OCI-M2 (cell line): ENCODE data around the gene CTNNA1.
"Not testable (repeated sequence)": the region's sequence is repeated elsewhere in the genome, so short reads cannot be mapped to it uniquely, and the experiment has no call there.

Source experiments
- DNase-seq: peaks from one replicate; lab custom pipeline; 2025; ENCODE audit not compliant: unreplicated experiment; lab: John Stamatoyannopoulos, UW

Gene CTNNA1

GRCh38 chr5:138752951-138753793 lies at the start of gene CTNNA1:
CTNNA1 (plus strand) TSS chr5:138753425; CDS start chr5:138781925, 28,500 bp downstream.
- no peak for DNase-seq

- not testable (repeated sequence) for DNase-seq
Observed at GRCh38 chr5:138703777-138704176, 49.4 kb upstream of the CTNNA1 start.

DNA sequence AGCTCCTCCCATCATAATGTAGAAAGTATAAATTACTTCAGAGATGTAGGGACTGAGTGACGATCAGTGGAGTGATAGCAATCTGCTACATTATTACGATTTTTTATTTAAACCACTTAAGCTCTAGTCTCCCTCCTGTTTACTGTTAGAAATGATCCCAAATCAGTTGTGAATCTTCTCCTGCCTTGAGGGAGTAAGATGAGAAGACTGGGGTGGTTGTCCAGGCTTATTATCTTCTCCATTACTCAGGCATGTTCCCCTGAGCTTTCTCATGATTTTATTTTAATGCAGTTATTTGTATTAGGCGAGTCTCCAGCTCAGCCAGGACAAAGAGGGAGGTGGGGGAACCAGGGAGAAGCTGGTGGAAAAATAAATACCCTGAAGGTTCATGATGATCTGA lies 48.2 kb upstream of the CTNNA1 start:
- DNase-seq = no peak

DNA sequence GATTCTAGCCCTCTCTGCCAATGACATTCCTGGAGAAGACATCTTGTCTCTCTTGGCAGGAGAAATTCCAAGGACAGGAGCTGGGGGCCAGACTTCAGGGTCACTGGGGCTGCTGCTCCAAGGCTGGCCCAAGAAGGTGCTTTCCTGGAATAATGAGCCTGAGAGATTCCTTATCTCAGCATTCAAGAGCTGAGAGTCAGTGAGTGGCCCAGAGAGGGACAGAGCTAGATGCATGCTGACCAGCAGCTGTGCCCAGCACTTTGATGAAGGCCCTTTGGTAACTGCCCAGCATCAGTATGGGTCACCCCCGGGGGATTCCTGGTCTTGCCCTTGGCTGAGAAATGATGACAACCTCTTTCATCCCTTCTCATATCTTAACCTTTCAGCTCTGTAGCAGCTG lies 47.7 kb upstream of the CTNNA1 start:
- DNase-seq = no peak

DNA sequence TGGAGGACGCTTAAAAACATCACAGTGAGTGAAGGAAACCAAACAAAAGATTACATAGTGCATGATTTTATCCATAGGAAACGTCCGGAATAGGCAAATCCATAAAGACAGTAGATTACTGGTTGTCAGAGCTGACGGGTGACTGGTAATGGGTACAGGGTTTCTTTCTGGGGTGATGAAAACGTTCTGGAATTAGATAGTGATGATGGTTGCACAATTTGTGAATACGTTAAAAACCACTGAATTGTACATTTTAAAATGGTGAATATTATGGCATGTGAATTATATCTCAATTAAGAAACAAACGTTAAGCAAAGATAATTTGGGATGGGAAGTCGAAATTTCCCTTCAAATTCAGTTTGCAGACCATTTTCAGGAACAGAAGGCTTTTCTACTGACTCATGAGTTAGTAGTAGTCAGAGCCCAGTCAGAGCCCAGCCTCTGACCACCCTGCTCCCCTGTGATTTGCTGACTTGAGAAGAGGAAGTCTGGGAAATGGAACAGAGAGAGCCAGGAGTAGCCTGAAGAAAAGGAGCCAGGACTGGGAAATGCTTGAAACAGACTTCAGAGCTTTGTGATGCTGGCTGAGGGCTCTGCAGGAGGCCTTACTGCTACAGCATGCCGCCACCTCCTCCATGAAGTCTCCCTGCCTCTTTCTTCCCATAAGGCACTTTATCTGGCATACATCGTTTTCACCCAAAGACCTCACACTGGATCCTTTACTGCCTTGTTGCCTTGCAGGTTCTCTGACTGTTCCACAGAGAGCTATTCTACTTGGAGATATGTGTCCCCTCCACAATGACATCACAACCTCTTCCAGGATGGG lies 46.4 kb upstream of the CTNNA1 start:
- no peak for DNase-seq

- DNase-seq = no peak
Observed at GRCh38 chr5:138708791-138709190, 44.4 kb upstream of the CTNNA1 start.

DNA sequence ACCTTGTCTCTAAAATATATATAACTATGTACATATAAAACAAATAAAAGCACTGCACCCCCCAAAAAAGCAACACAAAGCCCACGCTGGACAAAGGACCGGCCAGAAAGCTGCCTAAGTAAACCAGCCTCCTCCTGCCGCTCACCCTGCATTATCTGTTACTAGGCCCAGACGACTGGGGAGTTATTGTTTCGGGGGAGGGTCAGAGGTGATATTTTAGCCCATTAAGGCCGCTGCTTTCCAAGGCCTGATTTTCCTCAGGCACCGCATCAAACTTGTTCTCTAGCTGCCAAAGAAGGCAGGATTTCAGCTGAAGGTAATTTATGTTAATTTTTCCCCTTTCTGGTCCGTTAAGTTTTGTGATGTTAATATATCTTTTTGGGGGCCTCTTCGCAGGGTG lies 44.0 kb upstream of the CTNNA1 start:
- DNase-seq = no peak

DNA sequence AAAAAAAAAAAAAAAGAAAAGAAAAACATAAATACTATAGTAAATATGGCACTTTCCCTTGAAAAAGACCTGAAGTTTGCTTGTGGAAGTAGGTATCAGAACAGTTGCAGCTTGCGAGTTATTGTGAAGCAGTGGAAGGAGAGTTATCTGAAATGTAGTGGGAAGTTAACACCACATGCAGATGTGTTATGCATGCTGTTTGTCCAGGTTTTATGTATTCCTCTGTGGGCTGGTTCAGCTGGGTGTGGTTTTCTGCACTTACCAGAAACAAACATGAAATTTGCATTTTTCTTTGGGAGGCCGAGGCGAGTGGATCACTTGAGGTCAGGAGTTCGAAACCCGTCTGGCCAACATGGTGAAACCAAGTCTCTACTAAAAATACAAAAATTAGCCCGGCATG lies 42.1 kb upstream of the CTNNA1 start:
- DNase-seq = no peak

- DNase-seq = no peak
Observed at GRCh38 chr5:138711811-138712210, 41.4 kb upstream of the CTNNA1 start.

DNA sequence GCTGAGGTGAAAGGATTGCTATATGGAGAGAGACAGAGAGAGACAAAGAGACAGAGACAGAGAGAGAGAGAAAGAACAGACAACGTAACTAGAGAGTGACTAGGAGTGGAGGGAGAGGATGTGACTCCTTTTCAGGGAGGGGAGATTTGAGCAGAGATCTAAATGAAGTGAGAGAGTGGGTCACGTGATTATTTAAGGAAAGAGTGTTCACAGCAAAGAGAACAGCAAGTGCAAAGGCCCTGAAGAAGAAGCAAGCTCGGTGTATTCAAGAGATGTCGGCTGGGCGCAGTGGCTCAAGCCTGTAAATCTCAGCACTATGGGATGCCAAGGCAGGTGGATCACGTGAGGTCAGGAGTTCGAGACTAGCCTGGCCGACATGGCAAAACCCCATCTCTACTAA lies 40.9 kb upstream of the CTNNA1 start:
- DNase-seq = no peak

- DNase-seq = no peak
Observed at GRCh38 chr5:138712791-138713190, 40.4 kb upstream of the CTNNA1 start.

DNA sequence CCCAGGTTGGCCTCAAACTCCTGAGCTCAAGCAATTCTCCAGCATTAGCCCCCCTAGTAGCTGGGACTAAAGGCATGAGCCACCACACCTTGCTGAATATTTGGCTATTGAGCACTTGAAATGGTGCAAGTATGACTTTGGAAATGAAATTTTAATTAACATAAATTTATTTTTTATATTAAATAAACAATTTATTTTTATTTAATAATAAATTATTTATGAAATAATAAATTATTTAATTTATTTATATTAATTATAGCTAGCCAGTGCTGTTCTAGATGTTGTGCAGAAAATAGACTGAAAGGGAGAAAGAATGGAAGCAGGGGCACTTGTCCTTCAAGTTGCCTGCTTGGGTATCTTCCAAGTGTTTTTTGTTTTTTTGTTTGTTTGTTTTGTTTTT lies 40.0 kb upstream of the CTNNA1 start:
- DNase-seq = no peak

DNA sequence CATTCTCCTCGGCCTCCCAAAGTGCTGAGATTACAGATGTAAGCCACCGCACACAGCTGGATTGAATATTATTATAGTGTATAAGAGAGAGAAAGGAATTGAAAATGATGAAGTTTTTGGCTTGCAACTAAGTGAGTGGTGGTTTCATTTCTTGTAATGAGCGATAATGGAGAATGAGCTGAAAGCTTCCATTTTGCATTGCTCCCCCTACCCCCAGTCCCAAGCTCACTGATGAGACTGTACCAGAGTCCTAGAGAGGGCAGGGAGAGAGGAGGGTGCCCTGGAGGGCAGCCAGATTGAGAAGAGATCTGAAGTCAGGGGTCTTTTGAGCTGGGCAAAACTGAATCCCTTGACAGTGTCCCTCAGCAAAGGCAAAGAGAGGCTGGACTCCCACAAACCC lies 38.5 kb upstream of the CTNNA1 start:
- DNase-seq = no peak

DNA sequence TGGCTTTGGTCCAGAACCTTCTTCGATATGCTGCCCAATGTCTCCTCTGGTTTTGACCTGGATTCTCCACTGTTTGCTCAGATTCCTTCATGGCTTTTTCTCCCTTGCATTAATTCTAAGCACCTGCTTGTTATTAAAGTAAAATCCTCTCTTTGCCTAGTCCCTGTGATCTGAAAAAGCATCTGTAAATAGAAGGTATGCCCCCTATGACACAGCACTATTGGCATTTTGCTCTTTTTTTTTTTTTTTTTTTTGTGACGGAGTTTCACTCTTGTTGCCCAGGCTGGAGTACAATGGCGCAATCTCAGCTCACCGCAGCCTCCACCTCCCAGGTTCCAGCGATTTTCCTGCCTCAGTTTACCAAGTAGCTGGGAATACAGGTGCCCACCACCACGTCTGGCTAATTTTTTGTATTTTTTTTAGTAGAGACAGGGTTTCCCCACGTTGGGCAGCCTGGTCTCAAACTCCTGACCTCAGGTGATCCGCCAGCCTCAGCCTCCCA lies 37.2 kb upstream of the CTNNA1 start:
- not testable (repeated sequence) for DNase-seq

DNA sequence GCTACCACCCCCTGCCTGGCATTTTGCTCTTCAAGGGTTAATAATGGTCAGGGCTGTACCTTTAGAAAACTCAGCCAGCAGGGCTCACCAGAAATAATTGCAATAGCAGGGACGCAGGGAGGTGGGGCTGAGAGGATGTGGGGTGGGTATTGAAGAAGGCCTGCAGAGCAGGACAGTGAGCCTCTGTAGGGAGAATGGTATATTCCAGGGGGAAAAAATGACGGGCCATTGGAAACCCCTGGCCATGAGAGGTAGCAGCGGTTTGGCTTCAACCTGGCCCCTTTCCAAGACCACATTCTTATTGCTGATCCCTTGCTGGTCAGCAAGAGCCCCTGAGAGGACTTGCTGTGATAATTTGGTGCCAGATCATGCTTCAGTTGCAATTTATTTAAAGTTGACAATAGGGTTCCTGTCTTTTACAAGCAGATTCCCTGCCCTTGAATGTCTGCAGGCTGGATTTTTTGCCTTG lies 36.7 kb upstream of the CTNNA1 start:
- DNase-seq = no peak

DNA sequence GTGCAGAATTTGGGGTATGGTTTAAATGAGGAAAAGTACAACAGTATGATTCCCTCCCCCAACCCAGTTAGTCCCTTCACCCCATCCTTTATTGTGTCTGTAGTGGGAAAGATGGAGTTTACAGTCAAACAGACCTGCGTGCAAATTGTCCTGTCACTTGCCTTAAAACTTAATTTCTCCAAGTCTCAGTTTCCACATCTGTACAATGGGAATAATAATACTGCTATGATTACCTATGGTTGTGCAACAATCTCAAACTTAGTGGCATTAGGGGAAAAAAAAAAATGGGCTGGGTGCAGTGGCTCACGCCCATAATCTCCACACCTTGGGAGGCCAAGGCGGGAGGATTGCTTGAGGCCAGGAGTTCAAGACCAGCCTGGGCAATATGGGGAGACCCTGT lies 35.8 kb upstream of the CTNNA1 start:
- no peak for DNase-seq

DNA sequence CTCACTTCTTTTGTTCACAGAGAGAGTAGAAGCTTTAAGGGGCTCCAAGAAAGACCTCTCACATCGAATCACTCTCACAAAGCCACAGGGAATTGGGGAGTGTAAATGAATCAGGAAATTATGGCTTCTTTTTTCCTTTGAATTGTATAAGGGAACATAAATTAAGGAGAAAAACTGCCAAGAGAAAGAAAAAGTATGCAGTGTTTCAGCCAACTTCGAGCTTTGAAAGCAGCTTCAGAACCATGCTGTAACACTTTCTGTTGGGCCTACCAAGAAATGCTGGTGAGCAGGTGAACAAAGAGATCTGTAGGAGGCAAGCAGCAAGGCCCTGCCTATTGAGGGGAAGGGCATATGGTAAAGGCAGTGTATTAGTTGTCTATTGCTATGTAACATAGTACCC lies 33.4 kb upstream of the CTNNA1 start:
- no peak for DNase-seq

GRCh38 chr5:138720840-138721239 lies 32.4 kb upstream of the CTNNA1 start:
- no peak for DNase-seq

DNA sequence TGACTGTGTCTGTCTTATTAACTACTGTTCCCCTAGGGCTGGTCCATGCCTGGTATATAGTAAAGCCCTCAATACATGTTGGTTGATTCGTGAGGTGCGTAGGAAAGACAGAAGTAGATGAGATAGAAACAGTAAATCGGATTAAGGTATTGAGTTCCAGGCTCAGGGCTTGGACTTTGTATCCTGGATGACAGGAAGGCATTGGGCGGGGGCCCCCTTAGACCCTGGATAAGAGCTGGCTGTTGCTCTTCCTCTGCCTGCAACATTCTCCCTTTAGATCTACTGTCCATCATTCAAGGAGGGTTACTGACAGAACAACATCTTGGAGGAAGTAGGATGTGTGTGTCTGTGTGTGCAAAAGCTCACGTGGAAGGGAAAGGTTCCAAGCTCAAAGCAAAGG lies 31.2 kb upstream of the CTNNA1 start:
- no peak for DNase-seq

DNA sequence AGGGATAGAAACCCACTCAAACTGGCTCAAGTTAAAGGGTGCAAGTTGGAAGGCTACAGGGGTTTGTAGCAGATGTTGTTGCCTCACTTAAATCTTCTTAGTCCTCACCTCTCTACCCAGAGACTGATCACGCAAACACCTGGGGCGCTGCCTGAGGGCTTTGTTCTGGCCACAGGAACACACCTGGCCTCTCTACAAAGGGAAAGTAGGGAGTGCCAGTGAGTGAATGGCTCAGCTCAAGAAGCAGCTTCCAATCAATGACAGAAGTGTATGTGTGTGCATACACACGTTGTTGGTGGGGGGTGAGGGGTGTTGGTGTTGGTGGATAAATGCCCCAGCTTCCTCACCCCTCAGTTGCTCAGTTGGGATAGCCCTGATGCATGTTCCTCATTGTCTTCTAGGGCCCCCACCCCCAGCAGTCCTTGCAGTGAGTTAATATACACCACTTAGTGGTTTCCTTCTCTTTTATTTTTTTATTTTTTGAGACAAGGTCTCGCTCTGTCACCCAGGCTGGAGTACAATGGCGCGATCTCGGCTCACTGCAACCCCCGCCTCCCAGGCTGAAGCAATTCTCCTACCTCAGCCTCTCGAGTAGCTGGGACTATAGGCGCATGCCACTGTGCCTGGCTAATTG lies 30.6 kb upstream of the CTNNA1 start:
- DNase-seq = no peak

GRCh38 chr5:138724470-138725146 lies 28.6 kb upstream of the CTNNA1 start:
- DNase-seq = no peak
